BLaER1 treated with 17β-estradiol and CSF1 and Interleukin-3, amounts not matched to agents 10 nM and 100 nM (cell line): ENCODE measurements around the gene OTOG.

Experiments
- H3K27ac ChIP-seq, 11 experiments: shearing (Covaris generic); formaldehyde crosslinking; 2 replicates each; pipeline ENCODE4 v1.8.1; 2022
- H3K27me3 ChIP-seq, 11 experiments: shearing (Covaris generic); formaldehyde crosslinking; 2 replicates each; pipeline ENCODE4 v1.8.1; 2022
- H3K36me3 ChIP-seq, 11 experiments: shearing (Covaris generic); formaldehyde crosslinking; 2 replicates each; pipeline ENCODE4 v1.8.1; 2022
- H3K4me1 ChIP-seq, 10 experiments: shearing (Covaris generic); formaldehyde crosslinking; 2 replicates each; pipeline ENCODE4 v1.8.1; 2022
- H3K4me2 ChIP-seq, 11 experiments: shearing (Covaris generic); formaldehyde crosslinking; 2 replicates each; pipeline ENCODE4 v1.8.1; 2022
- H3K4me3 ChIP-seq, 10 experiments: shearing (Covaris generic); formaldehyde crosslinking; 2 replicates each; pipeline ENCODE4 v1.8.1; 2022
- H3K9ac ChIP-seq, 11 experiments: shearing (Covaris generic); formaldehyde crosslinking; 2 replicates each; pipeline ENCODE4 v1.8.1; 2022
- H3K9me3 ChIP-seq, 11 experiments: shearing (Covaris generic); formaldehyde crosslinking; replicated peaks in 1 of 11; 2 replicates each; pipeline ENCODE4 v1.8.1; 2022
- H4K20me1 ChIP-seq, 11 experiments: shearing (Covaris generic); formaldehyde crosslinking; 2 replicates each; pipeline ENCODE4 v1.8.1; 2022
- Cebpa-rat ChIP-seq, 11 experiments: shearing (Covaris generic); IDR thresholded peaks; 2 replicates each; pipeline ENCODE4 v1.8.1; 2022

OTOG gene

GRCh38 chr11:17655682-17656081 is 108.6 kb downstream of the OTOG start:
- no peak overlapping the region for H3K4me2 ChIP-seq
- 0 out of 22 replicates have a peak, but pooled peaks cover 0 to 4% (median 0%) of the 10 kb centered on the region in 11 experiments for H3K36me3 ChIP-seq
- no peak overlapping the region for H3K4me3 ChIP-seq
- H3K4me1 ChIP-seq, result peaks cover 7 to 25% (median 17%) of the 10 kb centered on the region in 10 experiments
- no peaks in the 10 kb centered on the region for H3K27me3 ChIP-seq
- no peak for TF ChIP-seq Cebpa-rat (IDR thresholded peaks at IDR 0.05)
- H3K9me3 ChIP-seq, result peaks cover 25 to 44% (median 36%) of the 10 kb centered on the region in 11 experiments
- H3K9ac ChIP-seq, result no peak overlapping the region
- H3K27ac ChIP-seq, result no peak overlapping the region
- H4K20me1 ChIP-seq, result no peaks in the 10 kb centered on the region

DNA sequence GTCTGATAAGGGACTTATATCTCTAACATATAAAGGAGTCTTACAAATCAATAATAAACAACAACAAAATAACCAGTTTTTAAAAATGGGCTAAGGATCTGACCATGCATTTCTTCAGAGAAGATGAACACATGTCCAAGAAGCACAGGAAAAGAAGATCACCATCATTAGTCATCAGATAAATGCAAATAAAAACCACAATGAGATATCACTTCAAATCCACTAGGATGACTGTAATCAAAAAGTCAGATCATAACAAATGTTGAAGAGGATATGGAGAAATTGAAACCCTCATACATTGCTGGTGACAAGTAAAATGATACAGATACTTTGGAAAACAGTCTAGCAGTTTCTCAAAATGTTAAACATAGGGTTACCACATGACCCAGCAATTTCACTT is 111.2 kb downstream of the OTOG start:
- no peak for TF ChIP-seq Cebpa-rat (IDR thresholded peaks at IDR 0.05)
- no peaks in the 10 kb centered on the region for H3K27me3 ChIP-seq

GRCh38 chr11:17668166-17668565 is 121.1 kb downstream of the OTOG start:
- H4K20me1 ChIP-seq, result no peaks in the 10 kb centered on the region
- H3K27ac ChIP-seq, result no peak overlapping the region
- H3K36me3 ChIP-seq, result no peaks in the 10 kb centered on the region
- no peaks in the 10 kb centered on the region for H3K4me1 ChIP-seq
- no peak overlapping the region for H3K4me2 ChIP-seq
- 0 out of 22 replicates have a peak, but pooled peaks cover 0 to 6% (median 0%) of the 10 kb centered on the region in 11 experiments for H3K9me3 ChIP-seq
- no peaks in the 10 kb centered on the region for H3K27me3 ChIP-seq
- no peak overlapping the region for H3K9ac ChIP-seq
- no peak for TF ChIP-seq Cebpa-rat (IDR thresholded peaks at IDR 0.05)
- H3K4me3 ChIP-seq, result no peak overlapping the region

More for the DNA sequence above, 111.2 kb downstream of the OTOG start:
- Histone ChIP-seq H3K9me3 (peaks cover 25 to 41% (median 36%) of the 10 kb centered on the region in 11 experiments), H3K36me3 (0 out of 22 replicates have a peak, but pooled peaks cover 0 to 4% (median 0%) of the 10 kb centered on the region in 11 experiments), H3K4me2 (no peak overlapping the region; a peak in 1 of 22 replicates), H3K4me3 (no peak overlapping the region), H3K9ac (no peak overlapping the region), H3K4me1 (peaks cover 0 to 9% (median 0%) of the 10 kb centered on the region in 10 experiments; a peak in 2 of 20 replicates), H3K27ac (no peak overlapping the region), H4K20me1 (no peaks in the 10 kb centered on the region)

GRCh38 chr11:17672469-17672868 is 125.4 kb downstream of the OTOG start:
- Histone ChIP-seq H3K27ac (no peak overlapping the region), H3K27me3 (no peaks in the 10 kb centered on the region), H3K4me2 (no peak overlapping the region)

GRCh38 chr11:17673951-17674350 is 126.9 kb downstream of the OTOG start:
- Histone ChIP-seq H3K4me2 (no peak overlapping the region), H3K36me3 (no peaks in the 10 kb centered on the region; a peak in 1 of 22 replicates), H3K9ac (no peak overlapping the region), H4K20me1 (no peaks in the 10 kb centered on the region), H3K4me1 (no peaks in the 10 kb centered on the region), H3K27me3 (no peaks in the 10 kb centered on the region), H3K9me3 (peaks cover 30 to 42% (median 34%) of the 10 kb centered on the region in 11 experiments), H3K4me3 (no peak overlapping the region), H3K27ac (no peak overlapping the region)
- TF ChIP-seq Cebpa-rat (IDR thresholded peaks at IDR 0.05), result no peak

More at GRCh38 chr11:17672469-17672868, 125.4 kb downstream of the OTOG start:
- no peaks in the 10 kb centered on the region for H3K4me1 ChIP-seq
- H3K9me3 ChIP-seq, result peaks cover 20 to 29% (median 27%) of the 10 kb centered on the region in 11 experiments
- no peak overlapping the region for H3K4me3 ChIP-seq
- H4K20me1 ChIP-seq, result no peaks in the 10 kb centered on the region
- no peak overlapping the region for H3K9ac ChIP-seq
- H3K36me3 ChIP-seq, result no peaks in the 10 kb centered on the region; a peak in 1 of 22 replicates
- no peak for TF ChIP-seq Cebpa-rat (IDR thresholded peaks at IDR 0.05)

GRCh38 chr11:17682848-17683247 is 135.8 kb downstream of the OTOG start:
- no peak overlapping the region for H3K4me2 ChIP-seq

GRCh38 chr11:17683377-17684161 is 136.5 kb downstream of the OTOG start:
- no peaks in the 10 kb centered on the region for H3K27me3 ChIP-seq
- no peaks in the 10 kb centered on the region for H4K20me1 ChIP-seq
- no peaks in the 10 kb centered on the region for H3K36me3 ChIP-seq
- no peak overlapping the region for H3K4me2 ChIP-seq
- no peak for TF ChIP-seq Cebpa-rat (IDR thresholded peaks at IDR 0.05)
- H3K27ac ChIP-seq, result no peak overlapping the region
- peaks cover 0 to 7% (median 0%) of the 10 kb centered on the region in 11 experiments; a peak in 3 of 22 replicates for H3K9me3 ChIP-seq
- H3K9ac ChIP-seq, result no peak overlapping the region
- no peak overlapping the region for H3K4me3 ChIP-seq
- no peaks in the 10 kb centered on the region for H3K4me1 ChIP-seq

More at GRCh38 chr11:17682848-17683247, 135.8 kb downstream of the OTOG start:
- Histone ChIP-seq H3K9me3 (peaks cover 2 to 9% (median 6%) of the 10 kb centered on the region in 11 experiments; a peak in 19 of 22 replicates), H4K20me1 (no peaks in the 10 kb centered on the region), H3K4me3 (no peak overlapping the region), H3K27ac (no peak overlapping the region), H3K9ac (no peak overlapping the region), H3K4me1 (no peaks in the 10 kb centered on the region), H3K36me3 (no peaks in the 10 kb centered on the region), H3K27me3 (no peaks in the 10 kb centered on the region)
- TF ChIP-seq Cebpa-rat (IDR thresholded peaks at IDR 0.05), result no peak

DNA sequence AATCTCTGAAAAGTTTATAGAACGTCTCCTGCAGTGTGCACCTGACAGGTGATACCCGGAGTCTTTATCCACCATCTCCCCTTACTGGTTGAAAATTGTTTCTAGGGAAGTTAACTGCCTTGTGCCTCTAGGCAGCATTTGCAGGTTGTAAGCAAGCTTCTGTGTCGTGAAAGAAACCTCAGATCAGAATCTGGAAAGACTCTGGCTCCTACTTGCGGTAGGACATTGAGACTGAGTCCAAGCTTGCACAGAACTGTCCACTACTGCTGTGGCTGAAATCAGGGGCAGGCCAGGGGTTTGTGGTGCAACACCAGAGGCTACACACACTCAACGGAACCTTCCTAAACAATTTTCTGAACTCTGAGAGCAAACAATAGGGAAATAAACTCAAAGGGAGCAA is 137.5 kb downstream of the OTOG start:
- no peak overlapping the region for H3K4me2 ChIP-seq
- no peak for TF ChIP-seq Cebpa-rat (IDR thresholded peaks at IDR 0.05)
- no peaks in the 10 kb centered on the region for H3K36me3 ChIP-seq

DNA sequence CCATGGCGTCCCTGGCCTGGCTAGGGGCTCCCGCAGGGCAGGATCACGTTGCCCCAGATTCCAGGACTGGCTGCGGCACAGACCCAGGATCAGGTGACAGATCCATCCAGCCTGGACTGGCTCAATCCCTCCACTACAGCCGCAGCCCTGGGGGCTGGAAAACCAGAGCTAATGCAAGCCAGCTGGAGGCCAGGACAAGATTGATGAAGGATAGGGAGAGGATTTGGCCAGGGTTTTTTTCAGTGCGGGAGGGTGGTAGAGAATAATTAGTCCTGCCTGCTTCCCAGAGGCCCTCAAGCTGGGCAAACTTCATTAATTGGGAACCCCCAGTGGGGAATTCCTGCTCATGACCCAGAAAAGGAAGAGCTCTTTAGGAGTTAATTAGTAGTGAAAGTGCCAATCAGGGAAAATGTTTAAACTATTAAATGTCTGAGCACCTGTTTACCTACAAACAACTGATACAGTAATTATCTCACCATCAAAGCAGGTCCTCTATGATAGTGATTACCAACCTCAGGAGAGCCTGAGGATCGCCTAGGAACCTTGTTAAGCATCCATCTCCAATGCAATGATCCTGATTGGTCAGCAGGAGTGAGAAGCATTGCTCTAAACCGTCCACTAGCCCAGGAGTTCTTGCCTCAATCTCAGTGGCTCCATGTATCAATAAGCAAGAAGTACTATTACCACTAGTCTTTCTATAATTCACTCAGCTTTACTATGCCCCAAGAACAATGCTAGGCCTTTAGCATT is 139.3 kb downstream of the OTOG start:
- Histone ChIP-seq H3K4me3 (no peak overlapping the region), H3K36me3 (no peaks in the 10 kb centered on the region), H3K9me3 (peaks cover 0 to 7% (median 0%) of the 10 kb centered on the region in 11 experiments; a peak in 1 of 22 replicates), H3K27ac (no peak overlapping the region), H3K27me3 (no peaks in the 10 kb centered on the region), H3K4me1 (no peaks in the 10 kb centered on the region), H4K20me1 (no peaks in the 10 kb centered on the region), H3K9ac (no peak overlapping the region), H3K4me2 (no peak overlapping the region)
- no peak for TF ChIP-seq Cebpa-rat (IDR thresholded peaks at IDR 0.05)

More for the DNA sequence above, 137.5 kb downstream of the OTOG start:
- Histone ChIP-seq H3K9me3 (peaks cover 0 to 7% (median 0%) of the 10 kb centered on the region in 11 experiments; a peak in 1 of 22 replicates), H3K9ac (no peak overlapping the region), H3K4me3 (no peak overlapping the region), H4K20me1 (no peaks in the 10 kb centered on the region), H3K27me3 (no peaks in the 10 kb centered on the region), H3K4me1 (no peaks in the 10 kb centered on the region), H3K27ac (no peak overlapping the region)
